IPS-NIHi7 (cell line): Measurements from ENCODE around the gene OTULIN.

Experiments used
- DNase-seq: peaks from one replicate; pipeline ENCODE4 v3.0.0; 2012; ENCODE audit warnings: mixed read lengths; ENCODE audit errors: extremely low spot score

OTULIN gene

GRCh38 chr5:14668181-14668591 is 3.7 kb downstream of the OTULIN start:
- no peak for DNase-seq

GRCh38 chr5:14669415-14669814 is 4.9 kb downstream of the OTULIN start:
- DNase-seq = no peak

- no peak for DNase-seq
These were observed 5.5 kb downstream of the OTULIN start for GRCh38 chr5:14669975-14670374.

- DNase-seq = no peak
These were observed 6.9 kb downstream of the OTULIN start for GRCh38 chr5:14671414-14671813.

- DNase-seq = no peak
These were observed 7.6 kb downstream of the OTULIN start for GRCh38 chr5:14672082-14672481.

- DNase-seq = no peak
These were observed 8.2 kb downstream of the OTULIN start for GRCh38 chr5:14672484-14673394.

- no peak for DNase-seq
These were observed 8.9 kb downstream of the OTULIN start for GRCh38 chr5:14673443-14673842.

- DNase-seq = no peak
These were observed 10.7 kb downstream of the OTULIN start for GRCh38 chr5:14674983-14675854.

- DNase-seq = no peak
These were observed 11.4 kb downstream of the OTULIN start for GRCh38 chr5:14675865-14676300.

- no peak for DNase-seq
These were observed 11.8 kb downstream of the OTULIN start for GRCh38 chr5:14676320-14676719.

GRCh38 chr5:14678773-14679334 is 14.3 kb downstream of the OTULIN start:
- no peak for DNase-seq

- no peak for DNase-seq
These were observed 15.1 kb downstream of the OTULIN start for GRCh38 chr5:14679595-14679994.

- DNase-seq = no peak
These were observed 16.8 kb downstream of the OTULIN start for GRCh38 chr5:14681236-14681752.

- DNase-seq = no peak
These were observed 19.5 kb downstream of the OTULIN start for GRCh38 chr5:14683906-14684455.

GRCh38 chr5:14684757-14685156 is 20.2 kb downstream of the OTULIN start:
- DNase-seq = no peak

- peak; percentile 70 for DNase-seq
These were observed 21.2 kb downstream of the OTULIN start for GRCh38 chr5:14685757-14686156.

GRCh38 chr5:14686517-14686916 is 22.0 kb downstream of the OTULIN start:
- no peak for DNase-seq

GRCh38 chr5:14687023-14687665 is 22.6 kb downstream of the OTULIN start:
- DNase-seq = no peak

GRCh38 chr5:14693070-14693469 is 28.6 kb downstream of the OTULIN start:
- DNase-seq = no peak

- no peak for DNase-seq
These were observed 30.6 kb downstream of the OTULIN start for GRCh38 chr5:14695152-14695551.

- DNase-seq = peak; percentile 47
These were observed 31.5 kb downstream of the OTULIN start for GRCh38 chr5:14696057-14696456.
